NCI-H510A treated with DMSO at 0.1 percent for 48 hours (cell line): ENCODE results near the gene TERT.
"Not testable (repeated sequence)": the region's sequence is repeated elsewhere in the genome, so short reads cannot be mapped to it uniquely, and the experiment has no call there.

Experiments used
- DNase-seq: peaks from one replicate; lab custom pipeline; 2025; lab: John Stamatoyannopoulos, UW

The TERT gene

GRCh38 chr5:1294206-1294834 is 548 bp downstream of the TERT start:
- DNase-seq: no peak

- no peak for DNase-seq
Measured at GRCh38 chr5:1293416-1294205, 1.3 kb downstream of the TERT start.

- DNase-seq: no peak
Measured at GRCh38 chr5:1292846-1293415, 1.9 kb downstream of the TERT start.

DNA sequence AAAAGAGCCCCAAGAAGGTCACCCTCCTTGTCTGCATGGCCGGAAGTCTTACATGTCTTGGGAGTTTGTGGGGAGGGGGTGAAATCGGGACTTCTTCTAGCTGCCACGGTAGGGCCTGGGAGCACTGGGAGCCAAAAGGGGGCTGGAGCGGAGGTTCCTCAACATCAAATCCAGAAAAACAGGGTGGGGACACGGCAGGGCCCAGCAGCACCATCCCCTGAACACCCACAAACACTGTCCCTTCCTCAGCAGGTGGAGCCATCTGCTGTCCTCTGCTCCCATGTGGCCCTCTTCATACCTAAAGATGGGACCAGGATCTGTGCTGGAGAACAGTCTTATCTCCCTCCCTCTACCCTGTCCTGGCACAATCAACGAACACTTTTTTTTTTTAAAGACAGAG is 2.7 kb downstream of the TERT start:
- DNase-seq: no peak

DNA sequence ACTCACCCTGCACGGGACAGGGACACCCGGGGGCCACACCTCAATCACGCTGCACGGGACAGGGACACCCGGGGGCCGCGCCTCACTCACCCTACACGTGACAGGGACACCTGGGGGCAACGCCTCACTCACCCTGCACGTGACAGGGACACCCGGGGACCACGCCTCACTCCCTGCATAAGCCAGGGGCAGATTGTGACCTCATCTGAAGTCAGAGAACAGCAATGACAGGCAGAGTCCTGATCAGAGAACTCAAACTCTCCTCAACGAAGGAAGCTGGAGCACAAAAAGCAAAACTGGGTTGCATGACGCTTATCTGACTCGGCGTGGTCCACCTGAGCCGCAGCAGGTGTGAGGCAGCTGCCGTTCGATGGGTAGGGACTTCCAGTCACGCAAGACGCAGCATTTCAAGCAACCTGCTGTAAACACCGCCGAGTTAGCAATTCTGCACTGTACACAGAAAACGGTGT is 3.2 kb downstream of the TERT start:
- peak; percentile 64 for DNase-seq

DNA sequence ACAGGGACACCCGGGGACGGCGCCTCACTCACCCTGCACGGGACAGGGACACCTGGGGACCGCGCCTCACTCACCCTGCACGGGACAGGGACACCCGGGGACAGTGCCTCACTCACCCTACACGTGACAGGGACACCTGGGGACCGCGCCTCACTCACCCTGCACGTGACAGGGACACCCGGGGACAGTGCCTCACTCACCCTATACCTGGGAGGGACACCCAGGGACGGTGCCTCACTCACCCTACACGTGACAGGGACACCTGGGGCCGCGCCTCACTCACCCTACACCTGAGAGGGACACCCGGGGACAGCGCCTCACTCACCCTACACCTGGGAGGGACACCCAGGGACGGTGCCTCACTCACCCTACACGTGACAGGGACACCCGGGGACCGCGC is 3.9 kb downstream of the TERT start:
- not testable (repeated sequence) for DNase-seq

GRCh38 chr5:1289559-1289958 is 5.3 kb downstream of the TERT start:
- DNase-seq: not testable (repeated sequence)

GRCh38 chr5:1288439-1289335 is 6.2 kb downstream of the TERT start:
- no peak for DNase-seq

DNA sequence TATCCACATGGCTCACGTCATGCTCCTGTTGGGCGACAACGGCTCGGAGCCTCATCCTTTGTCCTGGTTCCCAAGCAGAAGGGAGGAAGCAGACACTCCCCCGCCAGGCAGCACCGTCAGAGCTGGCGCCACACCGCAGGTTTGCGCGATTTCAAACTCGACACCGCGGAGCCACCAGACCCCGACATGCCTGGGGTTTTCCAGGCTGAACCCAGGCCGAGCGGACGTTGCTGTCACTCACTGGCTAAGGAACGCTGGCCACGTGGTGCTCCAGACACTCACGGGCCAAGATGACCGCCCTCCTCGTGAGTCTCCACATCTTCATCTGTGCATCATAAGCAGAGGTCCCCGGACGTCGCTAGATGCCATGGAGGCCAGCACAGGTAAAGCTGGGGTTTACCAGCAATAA is 9.0 kb downstream of the TERT start:
- no peak for DNase-seq

DNA sequence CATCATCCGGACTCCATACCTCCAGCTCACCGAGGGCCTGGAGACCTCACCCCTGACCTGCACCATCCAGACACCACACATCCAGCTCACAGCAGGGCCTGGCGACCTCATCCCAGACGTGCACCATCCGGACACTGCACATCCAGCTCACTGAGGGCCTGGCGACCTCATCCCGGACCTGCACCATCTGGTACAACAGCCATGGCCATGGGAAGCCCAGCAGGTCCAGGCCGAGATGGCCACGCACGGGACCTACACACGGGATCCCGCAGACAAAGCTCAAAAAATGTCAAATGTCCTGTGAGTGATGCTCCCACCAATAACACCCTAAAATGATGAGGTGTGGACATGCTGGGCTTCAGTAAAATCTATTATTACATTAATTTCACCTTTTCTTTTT is 9.7 kb downstream of the TERT start:
- DNase-seq: no peak

DNA sequence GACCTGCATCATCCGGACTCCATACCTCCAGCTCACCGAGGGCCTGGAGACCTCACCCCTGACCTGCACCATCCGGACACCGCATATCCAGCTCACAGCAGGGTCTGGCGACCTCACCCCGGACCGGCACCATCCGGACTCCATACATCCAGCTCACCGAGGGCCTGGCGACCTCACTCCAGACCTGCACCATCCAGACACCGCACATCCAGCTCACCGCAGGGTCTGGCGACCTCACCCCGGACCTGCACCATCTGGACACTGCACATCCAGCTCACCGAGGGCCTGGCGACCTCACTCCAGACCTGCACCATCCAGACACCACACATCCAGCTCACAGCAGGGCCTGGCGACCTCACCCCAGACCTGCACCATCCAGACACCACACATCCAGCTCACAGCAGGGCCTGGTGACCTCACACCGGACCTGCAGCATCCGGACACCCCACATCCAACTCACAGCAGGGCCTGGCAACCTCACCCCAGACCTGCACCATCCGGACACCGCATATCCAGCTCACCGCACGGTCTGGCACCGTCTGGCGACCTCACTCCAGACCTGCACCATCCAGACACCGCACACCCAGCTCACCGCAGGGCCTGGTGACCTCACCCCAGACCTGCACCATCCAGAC is 10.4 kb downstream of the TERT start:
- DNase-seq: not testable (repeated sequence)

DNA sequence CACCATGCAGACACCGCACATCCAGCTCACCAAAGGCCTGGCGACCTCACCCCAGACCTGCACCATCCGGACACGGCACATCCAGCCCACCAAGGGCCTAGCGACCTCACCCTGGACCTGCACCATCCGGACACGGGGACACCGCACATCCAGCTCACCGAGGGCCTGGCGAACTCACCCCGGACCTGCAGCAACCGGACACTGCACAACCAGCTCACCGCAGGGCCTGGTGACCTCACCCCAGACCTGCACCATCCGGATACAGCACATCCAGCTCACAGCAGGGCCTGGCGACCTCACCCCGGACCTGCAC is 11.2 kb downstream of the TERT start:
- DNase-seq: not testable (repeated sequence)

GRCh38 chr5:1282993-1283728 is 11.7 kb downstream of the TERT start:
- DNase-seq: not testable (repeated sequence)

- no peak for DNase-seq
Measured at GRCh38 chr5:1282131-1282992, 12.5 kb downstream of the TERT start.

- DNase-seq: no peak
Measured at GRCh38 chr5:1281038-1281882, 13.6 kb downstream of the TERT start.

DNA sequence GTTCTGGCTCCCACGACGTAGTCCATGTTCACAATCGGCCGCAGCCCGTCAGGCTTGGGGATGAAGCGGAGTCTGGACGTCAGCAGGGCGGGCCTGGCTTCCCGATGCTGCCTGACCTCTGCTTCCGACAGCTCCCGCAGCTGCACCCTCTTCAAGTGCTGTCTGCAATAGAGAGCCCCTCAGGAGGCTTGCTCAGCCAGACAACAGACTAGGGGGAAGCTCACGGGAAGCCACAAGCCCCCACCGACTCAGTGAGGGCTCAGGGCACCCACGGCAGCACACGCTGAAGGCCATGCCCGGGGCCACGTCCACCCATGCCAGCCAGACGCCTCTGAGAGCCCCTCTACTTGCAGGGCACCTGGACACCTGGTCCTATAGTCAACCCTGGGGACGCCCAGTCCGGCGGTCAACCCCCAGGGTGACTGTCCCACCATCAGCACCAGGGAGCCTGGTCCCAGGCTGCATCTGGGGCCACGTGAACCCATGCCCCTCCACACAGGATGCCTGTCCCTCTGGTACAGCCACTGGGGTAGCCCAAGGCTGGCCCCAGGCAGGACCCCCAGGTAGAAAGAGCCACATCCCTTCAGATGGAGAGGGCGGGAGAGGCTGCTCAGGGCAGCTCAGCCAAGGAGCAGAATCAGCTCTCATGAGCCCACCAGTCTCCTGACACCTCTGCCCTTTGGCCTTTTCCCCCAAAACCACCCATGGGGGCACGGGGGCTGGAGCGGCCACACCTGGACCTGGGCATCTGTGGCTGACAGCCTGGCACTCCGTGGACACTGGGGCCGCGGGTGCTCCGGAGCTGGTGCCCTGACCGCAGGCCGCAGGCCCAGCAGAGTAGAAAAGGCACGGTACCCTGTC is 14.5 kb downstream of the TERT start:
- DNase-seq: no peak

- no peak for DNase-seq
Measured at GRCh38 chr5:1279443-1280151, 15.3 kb downstream of the TERT start.
